Fibroblast of mammary gland (primary cell): Measurements from ENCODE around the gene ALDH3B2.
"Not testable (repeated sequence)": the region's sequence is repeated elsewhere in the genome, so short reads cannot be mapped to it uniquely, and the experiment has no call there.

Source experiments
- DNase-seq: peaks from one replicate; pipeline ENCODE4 v3.0.0-alpha.2; 2010; ENCODE audit warnings: low read depth
- H3K4me3 ChIP-seq: 2 replicates; pipeline ENCODE4 v1.5.1; 2011; ENCODE audit warnings: low read depth, mild to moderate bottlenecking, low read length, moderate library complexity; ENCODE audit not compliant: control insufficient read depth
- TF ChIP-seq, protein P1 (sequence below): conservative IDR thresholded peaks from 2 replicates; pipeline ENCODE4 v1.5.1; 2011; ENCODE audit warnings: low read depth, low read length, inconsistent platforms; ENCODE audit not compliant: control insufficient read depth, insufficient read depth

The ALDH3B2 gene

DNA sequence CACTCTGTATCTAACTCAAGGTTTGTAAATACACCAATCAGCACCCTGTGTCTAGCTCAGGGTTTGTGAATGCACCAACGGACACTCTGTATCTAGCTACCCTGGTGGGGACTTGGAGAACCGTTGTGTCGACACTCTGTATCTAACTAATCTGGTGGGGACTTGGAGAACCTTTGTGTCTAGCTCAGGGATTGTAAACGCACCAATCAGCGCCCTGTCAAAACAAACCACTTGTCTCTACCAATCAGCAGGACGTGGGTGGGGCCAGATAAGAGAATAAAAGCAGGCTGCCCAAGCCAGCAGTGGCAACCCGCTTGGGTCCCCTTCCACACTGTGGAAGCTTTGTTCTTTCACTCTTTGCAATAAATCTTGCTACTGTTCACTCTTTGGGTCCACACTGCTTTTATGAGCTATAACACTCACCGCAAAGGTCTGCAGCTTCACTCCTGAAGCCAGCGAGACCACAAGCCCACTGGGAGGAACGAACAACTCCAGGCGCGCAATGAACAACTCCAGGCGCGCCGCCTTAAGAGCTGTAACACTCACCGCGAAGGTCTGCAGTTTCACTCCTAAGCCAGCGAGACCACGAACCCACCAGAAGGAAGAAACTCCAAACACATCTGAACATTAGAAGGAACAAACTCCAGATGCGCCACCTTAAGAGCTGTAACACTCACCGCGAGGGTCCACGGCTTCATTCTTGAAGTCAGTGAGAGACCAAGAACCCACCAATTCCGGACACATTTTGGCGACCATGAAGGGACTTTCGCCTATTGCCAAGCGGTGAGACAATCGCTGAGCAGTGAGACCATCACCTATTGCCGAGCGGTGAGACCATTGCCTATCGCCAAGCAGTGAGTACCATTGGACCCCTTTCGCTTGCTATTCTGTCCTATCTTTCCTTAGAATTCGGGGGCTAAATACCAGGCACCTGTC lies 54.5 kb downstream of the ALDH3B2 start:
- not testable (repeated sequence) for DNase-seq, H3K4me3 ChIP-seq

DNA sequence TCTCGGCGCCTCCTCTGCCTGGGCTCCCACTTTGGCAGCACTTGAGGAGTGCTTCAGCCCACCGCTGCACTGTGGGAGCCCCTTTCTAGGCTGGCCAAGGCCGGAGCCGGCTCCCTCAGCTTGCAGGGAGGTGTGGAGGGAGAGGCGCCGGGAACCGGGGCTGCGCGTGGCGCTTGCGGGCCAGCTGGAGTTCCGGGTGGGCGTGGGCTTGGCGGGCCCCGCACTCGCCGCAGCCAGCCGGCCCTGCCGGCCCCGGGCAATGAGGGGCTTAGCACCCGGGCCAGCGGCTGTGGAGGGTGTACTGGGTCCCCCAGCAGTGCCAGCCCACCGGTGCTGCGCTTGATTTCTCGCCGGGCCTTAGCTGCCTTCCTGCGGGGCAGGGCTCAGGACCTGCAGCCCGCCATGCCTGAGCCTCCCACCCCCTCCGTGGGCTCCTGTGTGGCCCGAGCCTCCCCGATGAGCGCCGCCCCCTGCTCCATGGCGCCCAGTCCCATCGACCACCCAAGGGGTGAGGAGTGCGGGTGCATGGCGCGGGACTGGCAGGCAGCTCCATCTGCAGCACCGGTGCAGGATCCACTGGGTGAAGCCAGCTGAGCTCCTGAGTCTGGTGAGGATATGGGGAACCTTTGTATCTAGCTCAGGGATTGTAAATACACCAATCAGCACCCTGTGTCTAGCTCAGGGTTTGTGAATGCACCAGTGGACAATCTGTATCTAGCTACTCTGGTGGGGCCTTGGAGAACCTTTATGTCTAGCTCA lies 55.3 kb downstream of the ALDH3B2 start:
- not testable (repeated sequence) for DNase-seq, H3K4me3 ChIP-seq

DNA sequence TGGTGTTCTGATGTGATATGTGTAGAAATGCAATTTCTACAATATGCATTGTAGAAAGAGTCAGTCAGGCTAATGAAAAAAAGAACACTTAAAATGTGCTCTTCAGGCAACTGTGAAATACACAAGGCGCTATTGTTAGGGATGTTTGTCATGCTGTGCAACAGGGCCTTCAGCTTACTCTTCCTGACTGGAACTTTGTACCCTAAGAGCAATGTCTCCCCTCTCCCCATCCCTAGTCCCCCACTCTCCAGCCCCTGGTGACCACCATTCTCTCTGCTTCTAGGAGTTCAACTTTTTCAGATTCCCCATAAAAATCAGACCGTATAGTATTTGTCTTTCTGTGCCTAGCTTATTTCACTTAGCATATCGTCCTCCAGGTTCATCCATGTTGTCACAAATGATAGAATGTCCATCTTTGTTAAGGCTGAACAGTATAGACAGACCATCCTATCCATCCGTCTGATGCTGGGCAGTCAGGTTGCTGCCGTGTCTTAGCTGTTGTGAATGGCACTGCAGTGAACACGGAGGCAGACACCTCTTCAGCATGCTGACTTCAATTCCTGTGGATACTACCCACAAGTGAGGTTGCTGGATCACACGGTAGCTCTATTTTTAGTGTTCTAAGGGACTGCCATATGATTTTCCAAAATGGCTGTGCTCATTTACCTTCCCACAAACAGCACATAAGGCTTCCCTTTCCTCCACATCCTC lies 57.0 kb downstream of the ALDH3B2 start:
- DNase-seq: no peak
- no peak overlapping the region for H3K4me3 ChIP-seq
- TF ChIP-seq, protein P1, sequence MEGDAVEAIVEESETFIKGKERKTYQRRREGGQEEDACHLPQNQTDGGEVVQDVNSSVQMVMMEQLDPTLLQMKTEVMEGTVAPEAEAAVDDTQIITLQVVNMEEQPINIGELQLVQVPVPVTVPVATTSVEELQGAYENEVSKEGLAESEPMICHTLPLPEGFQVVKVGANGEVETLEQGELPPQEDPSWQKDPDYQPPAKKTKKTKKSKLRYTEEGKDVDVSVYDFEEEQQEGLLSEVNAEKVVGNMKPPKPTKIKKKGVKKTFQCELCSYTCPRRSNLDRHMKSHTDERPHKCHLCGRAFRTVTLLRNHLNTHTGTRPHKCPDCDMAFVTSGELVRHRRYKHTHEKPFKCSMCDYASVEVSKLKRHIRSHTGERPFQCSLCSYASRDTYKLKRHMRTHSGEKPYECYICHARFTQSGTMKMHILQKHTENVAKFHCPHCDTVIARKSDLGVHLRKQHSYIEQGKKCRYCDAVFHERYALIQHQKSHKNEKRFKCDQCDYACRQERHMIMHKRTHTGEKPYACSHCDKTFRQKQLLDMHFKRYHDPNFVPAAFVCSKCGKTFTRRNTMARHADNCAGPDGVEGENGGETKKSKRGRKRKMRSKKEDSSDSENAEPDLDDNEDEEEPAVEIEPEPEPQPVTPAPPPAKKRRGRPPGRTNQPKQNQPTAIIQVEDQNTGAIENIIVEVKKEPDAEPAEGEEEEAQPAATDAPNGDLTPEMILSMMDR: no peak

DNA sequence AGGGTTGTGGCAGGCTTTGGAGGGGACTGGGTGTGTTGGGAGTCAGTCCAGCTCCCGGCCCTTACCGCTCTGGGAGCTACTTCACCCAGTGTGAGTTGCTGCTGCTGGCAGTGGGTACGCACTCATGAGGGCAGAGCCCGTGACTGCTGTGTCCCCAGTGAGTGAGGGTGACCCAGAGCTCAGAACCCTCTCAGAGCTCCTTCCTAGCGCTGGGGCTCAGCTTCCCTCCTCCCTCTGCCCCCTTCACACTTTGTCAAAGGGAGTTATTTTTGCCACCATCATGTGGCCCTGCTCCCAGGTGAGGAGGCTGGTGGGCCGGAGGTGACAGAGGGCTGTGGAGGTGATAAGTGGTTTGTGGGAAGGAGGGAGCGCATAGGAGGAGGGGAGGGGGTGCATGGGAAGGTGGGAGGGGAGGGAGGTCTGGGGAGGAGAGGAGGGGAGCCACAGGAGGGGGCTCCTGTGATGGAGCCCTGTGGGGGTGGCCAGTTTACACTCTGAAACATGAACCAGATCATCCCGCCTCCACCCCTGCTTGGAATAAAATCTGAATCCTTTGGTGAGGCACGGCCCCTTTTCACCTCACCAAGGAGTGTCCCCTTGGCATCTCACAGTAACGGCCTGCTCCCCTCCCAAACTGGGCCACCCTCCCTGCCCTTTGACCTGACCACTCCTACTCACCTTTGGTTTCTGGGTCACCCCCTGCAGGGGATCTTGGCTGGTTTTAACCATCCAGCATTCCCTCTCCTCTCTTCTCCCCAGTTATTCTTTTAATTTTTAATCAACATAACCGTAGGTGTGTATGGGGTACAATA lies 57.8 kb downstream of the ALDH3B2 start:
- H3K4me3 ChIP-seq: no peak overlapping the region
- no peak for DNase-seq
- TF ChIP-seq, protein P1: no peak

DNA sequence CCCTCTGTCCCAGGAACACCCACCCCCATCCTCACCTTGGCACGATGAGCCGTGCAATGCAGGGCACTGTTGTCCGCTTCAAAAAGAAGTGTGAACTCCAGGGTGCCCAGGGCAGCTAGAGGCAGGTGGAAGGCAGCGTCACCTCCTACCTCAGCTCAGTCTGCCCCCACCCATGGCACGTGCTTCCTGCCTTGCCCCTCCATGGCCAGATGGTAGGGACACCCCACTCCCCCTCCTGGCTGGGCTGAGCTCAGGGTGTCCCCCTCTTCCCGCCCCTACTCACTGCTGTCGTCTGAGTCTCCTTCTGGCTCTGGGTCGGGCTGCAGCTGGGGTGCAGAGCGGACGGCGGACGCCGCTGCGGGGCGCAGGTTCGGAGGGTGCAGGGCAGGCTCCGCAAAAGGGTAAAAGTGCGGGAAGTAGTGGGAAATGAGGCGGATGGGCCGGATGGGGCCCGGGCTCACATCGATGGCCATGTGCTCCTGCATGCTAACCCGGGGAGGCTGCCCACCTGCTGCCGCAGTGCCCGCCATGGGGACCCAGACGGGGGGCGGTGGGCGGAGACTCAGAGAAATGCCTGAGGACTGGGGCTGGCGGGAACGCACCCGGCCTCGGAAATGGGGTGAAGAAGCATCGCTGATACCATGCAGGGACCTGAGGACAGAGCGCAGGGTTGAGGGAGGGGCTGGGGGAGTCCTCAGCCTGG lies 58.5 kb downstream of the ALDH3B2 start:
- no peak overlapping the region for H3K4me3 ChIP-seq
- DNase-seq: no peak
- TF ChIP-seq, protein P1: no peak

DNA sequence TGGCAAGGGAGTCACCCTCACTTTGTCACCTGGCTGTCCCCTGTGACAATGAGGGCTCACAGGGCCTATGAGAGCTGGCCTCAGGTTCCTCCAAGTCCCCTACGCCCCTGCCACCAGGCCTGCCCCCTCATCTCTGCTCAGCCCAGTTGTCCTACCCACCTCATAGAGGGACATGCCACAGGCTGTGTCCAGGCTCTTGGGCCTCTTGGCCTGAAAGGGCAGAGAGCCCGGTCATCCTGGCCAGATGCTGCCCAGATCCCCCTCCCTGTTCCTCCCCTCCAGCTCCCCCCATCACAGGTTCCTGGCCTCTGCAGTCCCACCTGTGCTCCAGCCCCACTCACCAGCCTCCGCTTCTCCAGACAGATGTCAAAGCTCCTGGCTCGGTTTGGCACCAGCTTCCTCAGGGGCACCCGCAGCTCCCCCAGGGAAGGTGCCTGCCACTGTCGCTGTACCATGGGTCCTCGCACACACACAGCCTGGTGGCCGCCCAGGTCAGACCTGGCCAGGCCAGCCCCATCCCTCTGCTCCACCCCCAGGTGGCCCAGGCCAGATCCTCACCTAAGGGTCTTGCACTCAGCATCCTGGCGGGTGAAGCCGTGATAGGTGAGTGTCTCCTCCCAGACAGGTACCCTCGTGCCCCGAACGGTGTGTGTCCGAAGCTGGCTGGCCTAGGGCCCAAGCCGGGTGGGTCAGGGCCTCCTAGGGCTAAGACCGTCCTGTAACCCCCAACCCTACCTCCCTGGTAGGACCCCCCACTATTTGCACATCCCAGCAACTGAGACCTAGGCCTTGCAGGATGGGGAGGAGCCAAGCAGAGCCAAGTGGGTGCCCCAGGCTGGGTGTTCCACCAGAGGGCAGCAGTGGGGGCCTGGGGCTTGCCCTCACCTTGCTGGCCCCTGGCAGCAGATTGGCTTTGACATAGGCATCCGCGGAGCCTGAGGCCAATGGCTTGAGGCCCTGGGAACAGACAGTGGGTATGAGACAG lies 59.4 kb downstream of the ALDH3B2 start:
- TF ChIP-seq, protein P1: peak; percentile 46
- peak; percentile 17 for DNase-seq

More for the DNA sequence above, 59.4 kb downstream of the ALDH3B2 start:
- no peak overlapping the region for H3K4me3 ChIP-seq
